Endothelial cell of hepatic sinusoid (primary cell): ENCODE results near the gene RGS14.
"Not testable (repeated sequence)": the region's sequence is repeated elsewhere in the genome, so short reads cannot be mapped to it uniquely, and the experiment has no call there.

Source experiments
- in situ Hi-C: cut with HindIII; loops from 2 replicates; pipeline ENCODE4 v1.10.0; 2017; ENCODE audit warnings: low sequenced_read_pairs

The RGS14 gene

GRCh38 chr5:177325868-177326381, 31.8 kb upstream of the RGS14 start:
- in situ Hi-C loops = loop anchor here (5.0 kb wide), 1 partner anchor 36 kb away; no protein-coding TSS in a partner anchor

- in situ Hi-C loops = loop anchor here (5.0 kb wide), 1 partner anchor 34 kb away; no protein-coding TSS in a partner anchor
These were observed 29.9 kb upstream of the RGS14 start for GRCh38 chr5:177327539-177328522.

GRCh38 chr5:177328545-177329231, 29.0 kb upstream of the RGS14 start:
- in situ Hi-C loops = loop anchor here (5.0 kb wide), 1 partner anchor 34 kb away; no protein-coding TSS in a partner anchor

GRCh38 chr5:177329883-177330282, 27.8 kb upstream of the RGS14 start:
- in situ Hi-C loops = loop anchor here (5.0 kb wide), 1 partner anchor 32 kb away; no protein-coding TSS in a partner anchor

- in situ Hi-C loops = no loop called here
These were observed 26.5 kb upstream of the RGS14 start for GRCh38 chr5:177330991-177331842.

- in situ Hi-C loops = no loop called here
These were observed 25.5 kb upstream of the RGS14 start for GRCh38 chr5:177332031-177332895.

GRCh38 chr5:177332896-177333260, 24.8 kb upstream of the RGS14 start:
- in situ Hi-C loops = no loop called here

GRCh38 chr5:177333420-177334154, 24.1 kb upstream of the RGS14 start:
- in situ Hi-C loops = no loop called here

- in situ Hi-C loops = no loop called here
These were observed 23.6 kb upstream of the RGS14 start for GRCh38 chr5:177334155-177334551.

GRCh38 chr5:177334781-177335700, 22.7 kb upstream of the RGS14 start:
- in situ Hi-C loops = no loop called here

GRCh38 chr5:177335701-177336065, 22.0 kb upstream of the RGS14 start:
- in situ Hi-C loops = no loop called here

GRCh38 chr5:177336112-177336511, 21.6 kb upstream of the RGS14 start:
- in situ Hi-C loops = no loop called here

- in situ Hi-C loops = no loop called here
These were observed 20.9 kb upstream of the RGS14 start for GRCh38 chr5:177336603-177337494.

- in situ Hi-C loops = no loop called here
These were observed 19.2 kb upstream of the RGS14 start for GRCh38 chr5:177338251-177339106.

GRCh38 chr5:177339107-177339638, 18.6 kb upstream of the RGS14 start:
- in situ Hi-C loops = no loop called here

GRCh38 chr5:177343000-177343399, 14.7 kb upstream of the RGS14 start:
- in situ Hi-C loops = not testable (repeated sequence)
